AG10803 (cell line): ENCODE results near the gene CDC16.
A peak's percentile ranks its signal among the peaks of the same experiment; 100 is the strongest.

ENCODE experiments used
- DNase-seq: peaks from one replicate; pipeline ENCODE4 v3.0.0; 2010; ENCODE audit warnings: low read depth
- H3K4me3 ChIP-seq: 2 replicates; pipeline ENCODE4 v1.5.1; 2011; ENCODE audit warnings: mild to moderate bottlenecking, low read length, control low read depth
- TF ChIP-seq, protein P1 (sequence below): conservative IDR thresholded peaks from 2 replicates; pipeline ENCODE4 v1.5.1; 2011; ENCODE audit warnings: mild to moderate bottlenecking, low read length, control low read depth, inconsistent platforms

Gene CDC16

GRCh38 chr13:114213980-114214379 lies 20.7 kb upstream of the CDC16 start:
- TF ChIP-seq, protein P1, sequence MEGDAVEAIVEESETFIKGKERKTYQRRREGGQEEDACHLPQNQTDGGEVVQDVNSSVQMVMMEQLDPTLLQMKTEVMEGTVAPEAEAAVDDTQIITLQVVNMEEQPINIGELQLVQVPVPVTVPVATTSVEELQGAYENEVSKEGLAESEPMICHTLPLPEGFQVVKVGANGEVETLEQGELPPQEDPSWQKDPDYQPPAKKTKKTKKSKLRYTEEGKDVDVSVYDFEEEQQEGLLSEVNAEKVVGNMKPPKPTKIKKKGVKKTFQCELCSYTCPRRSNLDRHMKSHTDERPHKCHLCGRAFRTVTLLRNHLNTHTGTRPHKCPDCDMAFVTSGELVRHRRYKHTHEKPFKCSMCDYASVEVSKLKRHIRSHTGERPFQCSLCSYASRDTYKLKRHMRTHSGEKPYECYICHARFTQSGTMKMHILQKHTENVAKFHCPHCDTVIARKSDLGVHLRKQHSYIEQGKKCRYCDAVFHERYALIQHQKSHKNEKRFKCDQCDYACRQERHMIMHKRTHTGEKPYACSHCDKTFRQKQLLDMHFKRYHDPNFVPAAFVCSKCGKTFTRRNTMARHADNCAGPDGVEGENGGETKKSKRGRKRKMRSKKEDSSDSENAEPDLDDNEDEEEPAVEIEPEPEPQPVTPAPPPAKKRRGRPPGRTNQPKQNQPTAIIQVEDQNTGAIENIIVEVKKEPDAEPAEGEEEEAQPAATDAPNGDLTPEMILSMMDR: no peak
- DNase-seq: no peak
- H3K4me3 ChIP-seq: no peak overlapping the region

GRCh38 chr13:114219392-114219791 lies 15.3 kb upstream of the CDC16 start:
- no peak overlapping the region for H3K4me3 ChIP-seq
- TF ChIP-seq, protein P1: no peak
- no peak for DNase-seq

DNA sequence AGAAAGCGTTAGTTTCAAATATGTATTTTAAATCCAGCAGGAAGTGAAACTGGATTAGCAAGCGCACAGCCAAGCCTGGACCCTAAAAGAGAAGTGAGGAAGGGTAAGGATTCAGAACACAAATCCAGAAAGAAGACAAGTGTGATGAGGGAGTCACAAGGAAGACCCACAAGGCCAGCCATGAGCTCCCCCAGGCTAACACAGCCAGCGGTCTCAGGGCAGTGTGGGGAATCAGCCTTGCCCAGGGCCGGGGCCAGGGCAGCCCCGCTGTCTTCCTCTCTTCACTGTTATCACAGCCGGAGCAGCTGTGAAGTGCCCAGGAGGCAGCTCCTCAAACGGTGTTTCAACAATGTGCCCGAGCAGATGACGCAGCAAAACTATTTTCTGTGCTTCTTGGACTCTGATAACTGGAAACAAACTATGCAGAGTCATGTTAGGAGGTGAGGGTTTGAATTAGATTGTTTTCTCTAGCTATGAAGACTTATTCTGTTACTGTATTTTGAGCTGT lies 12.2 kb upstream of the CDC16 start:
- TF ChIP-seq, protein P1: no peak
- DNase-seq: no peak
- no peak overlapping the region for H3K4me3 ChIP-seq

DNA sequence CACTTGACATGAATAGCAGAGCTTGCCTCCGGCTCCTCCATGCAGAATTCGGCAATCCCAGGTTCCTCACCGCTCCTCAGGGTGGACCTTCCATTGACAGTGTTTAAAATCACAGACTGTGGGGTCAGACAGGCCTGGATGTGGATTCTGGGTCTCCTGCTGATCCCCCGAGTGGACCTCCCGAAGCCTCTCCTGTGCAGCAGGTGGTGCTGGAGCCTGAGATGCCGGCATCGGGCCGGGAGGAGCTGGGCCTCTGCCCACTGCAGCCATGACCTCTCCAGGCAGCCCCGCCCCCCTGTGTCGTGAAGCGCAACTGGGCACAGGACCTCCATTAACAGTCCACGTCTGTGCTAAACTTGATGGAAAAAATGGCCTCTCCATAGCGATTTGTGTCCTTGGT lies 10.5 kb upstream of the CDC16 start:
- H3K4me3 ChIP-seq: no peak overlapping the region
- DNase-seq: no peak
- TF ChIP-seq, protein P1: no peak

- TF ChIP-seq, protein P1: no peak
- no peak for DNase-seq
- H3K4me3 ChIP-seq: no peak overlapping the region
These were observed 9.1 kb upstream of the CDC16 start for GRCh38 chr13:114225610-114226009.

GRCh38 chr13:114226088-114226487 lies 8.6 kb upstream of the CDC16 start:
- peak; percentile 13 for DNase-seq
- H3K4me3 ChIP-seq: no peak overlapping the region
- TF ChIP-seq, protein P1: no peak

DNA sequence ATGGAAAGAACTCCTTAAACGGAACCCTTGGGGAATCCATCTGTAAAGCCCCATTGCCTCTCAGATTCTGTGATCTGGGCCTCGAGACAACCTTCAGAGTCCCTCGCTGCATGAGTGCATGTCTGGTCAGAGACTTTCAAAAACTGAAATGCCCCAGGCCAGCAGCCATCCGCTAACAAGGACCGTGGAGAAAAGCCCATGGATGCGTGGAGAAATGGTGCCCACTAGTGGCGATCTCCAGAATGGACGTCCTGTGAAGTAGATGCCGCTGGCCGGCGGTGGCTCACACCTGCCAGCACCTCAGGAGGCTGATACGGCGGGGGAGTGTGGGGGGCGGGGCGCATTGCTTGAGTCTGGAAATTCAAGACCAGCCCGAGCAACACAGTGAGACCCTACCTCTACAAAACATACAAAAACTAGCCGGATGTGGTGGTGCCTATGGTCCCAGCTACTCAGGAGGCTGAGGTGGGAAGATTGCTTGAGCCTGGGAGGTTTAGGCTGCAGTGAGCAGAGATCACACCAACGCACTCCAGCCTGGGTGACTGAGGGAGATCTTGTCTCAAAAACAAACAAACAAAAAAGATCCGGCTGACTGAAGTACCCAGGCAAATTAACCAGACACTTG lies 7.9 kb upstream of the CDC16 start:
- TF ChIP-seq, protein P1: peak; percentile 94
- peak; percentile 77 for DNase-seq
- H3K4me3 ChIP-seq: no peak overlapping the region
